DOHH2 (cell line): ENCODE measurements around the gene SYTL2.

Source experiments
- EZH2phosphoT487 ChIP-seq: fragments of 200-600 bp; sonication (generic); IDR thresholded peaks from 2 replicates; pipeline ENCODE4 v1.6.1; 2017; ENCODE audit warnings: borderline replicate concordance, mild to moderate bottlenecking, antibody characterized with exemption, low read length, moderate library complexity, mixed read lengths
- TF ChIP-seq, protein P1 (sequence below): fragments of 200-600 bp; sonication (generic); IDR thresholded peaks from one replicate; pipeline ENCODE4 v1.5.1; 2014; ENCODE audit warnings: antibody characterized with exemption, mild to moderate bottlenecking, low read depth, low read length; ENCODE audit not compliant: poor library complexity, severe bottlenecking

DNA sequence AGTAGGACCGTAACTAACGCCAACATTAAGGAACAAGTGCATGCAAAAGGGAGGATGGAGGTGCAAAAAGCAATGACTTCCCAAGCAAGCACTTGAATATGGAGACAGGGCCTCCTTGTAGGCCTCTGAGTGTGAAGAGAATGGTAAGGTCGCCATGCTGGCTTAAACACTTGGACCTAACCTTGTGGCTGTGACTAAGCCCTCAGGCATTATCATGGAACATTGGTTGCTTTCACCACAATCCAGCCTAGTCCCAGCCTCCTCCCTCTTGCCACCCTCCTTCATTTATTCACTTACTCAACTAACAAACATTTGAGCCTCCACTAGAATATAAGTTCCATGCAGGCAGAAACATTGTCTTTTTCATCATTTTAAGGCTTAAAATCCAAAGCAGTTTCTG is 11.9 kb upstream of the SYTL2 start:
- TF ChIP-seq, protein P1, sequence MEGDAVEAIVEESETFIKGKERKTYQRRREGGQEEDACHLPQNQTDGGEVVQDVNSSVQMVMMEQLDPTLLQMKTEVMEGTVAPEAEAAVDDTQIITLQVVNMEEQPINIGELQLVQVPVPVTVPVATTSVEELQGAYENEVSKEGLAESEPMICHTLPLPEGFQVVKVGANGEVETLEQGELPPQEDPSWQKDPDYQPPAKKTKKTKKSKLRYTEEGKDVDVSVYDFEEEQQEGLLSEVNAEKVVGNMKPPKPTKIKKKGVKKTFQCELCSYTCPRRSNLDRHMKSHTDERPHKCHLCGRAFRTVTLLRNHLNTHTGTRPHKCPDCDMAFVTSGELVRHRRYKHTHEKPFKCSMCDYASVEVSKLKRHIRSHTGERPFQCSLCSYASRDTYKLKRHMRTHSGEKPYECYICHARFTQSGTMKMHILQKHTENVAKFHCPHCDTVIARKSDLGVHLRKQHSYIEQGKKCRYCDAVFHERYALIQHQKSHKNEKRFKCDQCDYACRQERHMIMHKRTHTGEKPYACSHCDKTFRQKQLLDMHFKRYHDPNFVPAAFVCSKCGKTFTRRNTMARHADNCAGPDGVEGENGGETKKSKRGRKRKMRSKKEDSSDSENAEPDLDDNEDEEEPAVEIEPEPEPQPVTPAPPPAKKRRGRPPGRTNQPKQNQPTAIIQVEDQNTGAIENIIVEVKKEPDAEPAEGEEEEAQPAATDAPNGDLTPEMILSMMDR, result no peak
- no peak for TF ChIP-seq EZH2phosphoT487
